ENCODE measurements around the gene RIF1. TPM values are rescaled to one million over a fixed set of nuclear protein-coding genes. Genes with fewer than 3 reads are reported as not detected.

Gene RIF1
- total and polyA plus RNA-seq, 4 experiments from 2014 or later = 13.0 to 73.3 (median 57.3) TPM

Small RNAs within 50 kb of the gene (microRNA-seq; reads per million reads assigned to microRNA genes)
- gene MIR4773-1 (ENCODE audit: borderline microRNAs expressed, borderline number of aligned reads, borderline replicate concordance) (not detected), gene MIR4773-2 (ENCODE audit: borderline microRNAs expressed, borderline number of aligned reads, borderline replicate concordance) (not detected)

Other genes starting within 250 kb of the RIF1 start
- 10 to 100 TPM; 18.2 to 20.7 TPM for gene RBM43, start 148.0 kb upstream of the RIF1 start, total RNA-seq
- 1 to 10 TPM; 2.2 to 4.6 TPM for gene RBM43, start 148.0 kb upstream of the RIF1 start, polyA plus RNA-seq
- gene NMI, start 120.2 kb upstream of the RIF1 start, total RNA-seq = 10 to 100 TPM; 38.6 to 40.0 TPM
- gene NMI, start 120.2 kb upstream of the RIF1 start, polyA plus RNA-seq = 10 to 100 TPM; 44.3 to 60.8 TPM
- not detected for gene TNFAIP6, start 52.3 kb upstream of the RIF1 start, total RNA-seq
- not detected for gene TNFAIP6, start 52.3 kb upstream of the RIF1 start, polyA plus RNA-seq

Measured in CD4-positive, alpha-beta memory T cell (primary cell).